Endothelial cell of umbilical vein (primary cell): ENCODE results near the gene RPL39L. TPM values are rescaled to one million over a fixed set of nuclear protein-coding genes. Genes with fewer than 3 reads are reported as not detected.

Experiments used
- BruUV-seq: library from RNA; stranded (reverse); fragments of 400-500 nt; replicated peaks from 2 replicates; lab custom pipeline; 2021; lab: Mats Ljungman, UMichigan
- CTCF ChIA-PET: fragments of 300-600, 350-600 bp; sonication (Branson Sonifier 250); formaldehyde crosslinking; loops from one replicate; lab custom pipeline; 2021; ENCODE audit warnings: antibody characterized with exemption, inconsistent platforms; lab: Charles Lee
- POLR2A ChIA-PET: fragments of 300-600, 350-600 bp; sonication (Branson Sonifier 250); formaldehyde crosslinking; loops from one replicate; lab custom pipeline; 2021; ENCODE audit warnings: antibody characterized with exemption, inconsistent platforms; lab: Charles Lee
- DNase-seq: peaks from one replicate; pipeline ENCODE4 v3.0.0-alpha.2; 2011; ENCODE audit warnings: low read depth, low spot score
- FAIRE-seq: peaks from 2 replicates; lab custom pipeline; 2011; peaks lifted over from hg19 to GRCh38; lab: Jason Lieb, UNC
- H2AFZ ChIP-seq: 2 replicates; pipeline ENCODE4 v1.6.0; 2012; ENCODE audit warnings: low read depth, low read length, control low read depth, inconsistent platforms
- H3K27ac ChIP-seq: 2 replicates; pipeline ENCODE4 v1.5.1; 2011; ENCODE audit warnings: low read depth, mild to moderate bottlenecking, control low read depth, low read length, moderate library complexity; ENCODE audit not compliant: insufficient read depth
- H3K27me3 ChIP-seq, 2 experiments: 2 replicates each; pipeline versions ENCODE4 v1.6.0 to v1.6.1; 2011; ENCODE audit warnings: low read length in 2 of 2, mixed read lengths in 1 of 2; ENCODE audit not compliant: control insufficient read depth in 2 of 2, insufficient read depth in 2 of 2
- H3K36me3 ChIP-seq, 2 experiments: 2 replicates in 1 of 2; 3 replicates in 1 of 2; pipeline ENCODE4 v1.5.1; 2011; ENCODE audit warnings: low read length in 2 of 2, mild to moderate bottlenecking in 1 of 2, moderate library complexity in 1 of 2; ENCODE audit not compliant: control insufficient read depth in 2 of 2, insufficient read depth in 2 of 2; ENCODE audit errors: extremely low read depth in 1 of 2
- H3K4me1 ChIP-seq: 3 replicates; pipeline ENCODE4 v1.5.1; 2011; ENCODE audit warnings: mild to moderate bottlenecking, low read length; ENCODE audit not compliant: control insufficient read depth, insufficient read depth; ENCODE audit errors: extremely low read depth
- H3K4me2 ChIP-seq: 2 replicates; pipeline ENCODE4 v1.6.1; 2011; ENCODE audit warnings: low read length, control low read depth, mixed read lengths; ENCODE audit not compliant: insufficient read depth
- H3K4me3 ChIP-seq, 3 experiments: fragments of 200-600 bp in 1 of 3; sonication (generic), shearing (Covaris generic) in 1 of 3; replicated peaks in 1 of 3; 2 replicates each; pipeline ENCODE4 v1.5.1; 2011 to 2016; ENCODE audit warnings: control low read depth in 3 of 3, low read length in 3 of 3, mild to moderate bottlenecking in 2 of 3, inconsistent platforms in 1 of 3, low read depth in 1 of 3, moderate library complexity in 1 of 3; ENCODE audit not compliant: insufficient read depth in 1 of 3
- H3K79me2 ChIP-seq: 2 replicates; pipeline ENCODE4 v1.6.0; 2012; ENCODE audit warnings: low read length, inconsistent platforms; ENCODE audit not compliant: control insufficient read depth, insufficient read depth
- H3K9ac ChIP-seq: replicated peaks from 2 replicates; pipeline ENCODE3; 2011; ENCODE audit warnings: low read length, control low read depth; ENCODE audit not compliant: insufficient read depth; ENCODE audit errors: extremely low read depth
- H3K9me1 ChIP-seq: replicated peaks from 3 replicates; pipeline ENCODE4 v1.6.0; 2011; ENCODE audit warnings: mild to moderate bottlenecking, low read length; ENCODE audit not compliant: control insufficient read depth, insufficient read depth; ENCODE audit errors: extremely low read depth
- H3K9me3 ChIP-seq: replicated peaks from 2 replicates; pipeline ENCODE4 v1.5.1; 2012; ENCODE audit warnings: low read length, inconsistent platforms; ENCODE audit not compliant: control insufficient read depth, insufficient read depth
- H4K20me1 ChIP-seq: replicated peaks from 2 replicates; pipeline ENCODE3; 2011; ENCODE audit warnings: mild to moderate bottlenecking, low read length; ENCODE audit not compliant: control insufficient read depth, insufficient read depth; ENCODE audit errors: extremely low read depth
- CTCF ChIP-seq, 2 donors: IDR thresholded peaks; 1 replicate in 1 of 2; 2 replicates in 1 of 2; pipeline ENCODE4 v1.5.1; 2011; ENCODE audit warnings: low read length in 2 of 2, mild to moderate bottlenecking in 2 of 2, moderate library complexity in 2 of 2, control low read depth in 1 of 2, inconsistent platforms in 1 of 2, low read depth in 1 of 2; ENCODE audit not compliant: insufficient read depth in 1 of 2; ENCODE audit errors: extremely low read depth in 1 of 2
- EZH2 ChIP-seq: IDR thresholded peaks from 2 replicates; pipeline ENCODE4 v1.6.1; 2012; ENCODE audit warnings: borderline replicate concordance, low read depth, mild to moderate bottlenecking, moderate library complexity, low read length, inconsistent platforms; ENCODE audit not compliant: severe bottlenecking
- FOS ChIP-seq: IDR thresholded peaks from 2 replicates; pipeline ENCODE4 v1.6.1; 2011; ENCODE audit warnings: mild to moderate bottlenecking, low read length, moderate library complexity, borderline replicate concordance; ENCODE audit not compliant: insufficient read depth
- JUN ChIP-seq: IDR thresholded peaks from 2 replicates; pipeline ENCODE4 v1.6.1; 2011; ENCODE audit warnings: borderline replicate concordance, low read depth; ENCODE audit not compliant: insufficient read length, insufficient read depth
- MAX ChIP-seq: IDR thresholded peaks from 2 replicates; pipeline ENCODE4 v1.6.1; 2011; ENCODE audit not compliant: insufficient read depth, insufficient read length
- MYC ChIP-seq: IDR thresholded peaks from one replicate; pipeline ENCODE4 v1.6.1; 2011; ENCODE audit warnings: mild to moderate bottlenecking, low read depth, low read length
- POLR2A ChIP-seq: IDR thresholded peaks from 2 replicates; pipeline ENCODE4 v1.6.1; 2012; ENCODE audit warnings: low read depth, mild to moderate bottlenecking, control low read depth, low read length
- POLR2AphosphoS5 ChIP-seq: IDR thresholded peaks from 2 replicates; pipeline ENCODE4 v1.6.1; 2012; ENCODE audit warnings: low read depth, mild to moderate bottlenecking, control low read depth, low read length, moderate library complexity; ENCODE audit not compliant: insufficient read depth
- dilution Hi-C: fragments of 300-500 bp; cut with MboI; formaldehyde crosslinking; loops from one replicate; pipeline ENCODE4 v1.15.0; 2019; ENCODE audit warnings: low sequenced_read_pairs; ENCODE audit not compliant: extremely low pct_ligation_motif_present
- intact Hi-C: fragments of 100-400 bp; cut with micrococcal nuclease; formaldehyde crosslinking; loops from one replicate; pipeline ENCODE4 v1.10.0; 2022
- polyA plus RNA-seq, 4 experiments: library from polyadenylated mRNA; depleted of rRNA in 3 of 4; stranded (reverse) in 3 of 4; unstranded in 1 of 4; fragments of >200 nt; gene quantifications; 2 replicates each; pipeline versions ENCODE4 v1.2.1 to v1.2.3, GENCODE V29; 2011 to 2012; ENCODE audit warnings: missing spikeins in 1 of 4
- total RNA-seq: library from RNA; stranded (reverse); gene quantifications from 2 replicates; pipeline ENCODE4 v1.2.3, GENCODE V29; 2021

RPL39L gene
- total and polyA plus RNA-seq, 2 donors (not counting 3 experiments of a cell fraction or from before 2014, with no cell fraction given), result 14.3 to 22.3 TPM

DNA sequence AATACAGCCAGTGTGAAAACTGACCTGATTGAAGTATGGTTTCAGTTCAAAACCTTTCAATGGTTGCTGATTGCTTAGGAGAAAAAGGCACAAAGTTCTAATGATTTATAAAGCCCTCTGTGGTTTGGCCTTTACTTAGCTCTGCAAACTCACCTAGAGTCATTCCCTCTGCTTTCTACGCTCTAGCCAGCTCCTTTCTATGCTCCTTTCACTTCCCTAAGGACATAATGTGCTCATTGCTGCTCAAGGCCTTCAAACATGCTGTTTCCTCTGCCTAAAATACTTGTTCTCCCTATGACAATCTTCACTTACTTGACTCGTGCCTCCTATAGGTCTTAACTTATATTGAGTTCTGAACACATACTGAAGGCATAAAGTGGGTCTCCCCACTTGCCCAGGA, 19.0 kb downstream of the RPL39L start:
- ChIA-PET POLR2A (no interaction called here), CTCF (interaction anchor here (1.7 kb wide), 1 partner anchor 19 kb away, joined by 10 read pairs; the partner anchor contains the start of gene RPL39L)
- Histone ChIP-seq H3K9me3 (no peaks in the 10 kb centered on the region), H3K79me2 (no peaks in the 10 kb centered on the region), H4K20me1 (no peaks in the 10 kb centered on the region), H3K27me3 (no peaks in the 10 kb centered on the region), H3K27ac (no peak overlapping the region), H3K9me1 (no peaks in the 10 kb centered on the region), H3K9ac (no peak overlapping the region), H3K4me2 (no peak overlapping the region), H2AFZ (no peak overlapping the region), H3K4me1 (no peaks in the 10 kb centered on the region), H3K36me3 (peaks cover 0 to 3% of the 10 kb centered on the region in 2 experiments), H3K4me3 (no peak overlapping the region)
- BruUV-seq, result no TSS peak
- DNase-seq (no peak), FAIRE-seq (no peak)
- intact Hi-C loops (no loop called here), dilution Hi-C loops (no loop called here)
- TF ChIP-seq CTCF (IDR thresholded peaks at IDR 0.05; ENCODE audit: extremely low read depth in 1 of 2, insufficient read depth in 1 of 2, low read depth in 1 of 2, low read length in 2 of 2) (no peak), MYC (no peak), POLR2A (no peak), JUN (no peak), FOS (no peak), POLR2AphosphoS5 (no peak), MAX (no peak), EZH2 (no peak)
